K562 (cell line): ENCODE measurements around the gene GRIK1. TPM values are rescaled to one million over a fixed set of nuclear protein-coding genes. Genes with fewer than 3 reads are reported as not detected.

Experiments
- ARID1B ChIP-seq: fragments of 450-650 bp; IDR thresholded peaks from 2 replicates; pipeline ENCODE4 v1.6.1; 2016; ENCODE audit warnings: antibody characterized with exemption, mild to moderate bottlenecking, inconsistent platforms
- CBFA2T2 ChIP-seq: fragments of 450-650 bp; conservative IDR thresholded peaks from 2 replicates; pipeline ENCODE4 v1.6.1; 2017; ENCODE audit warnings: mild to moderate bottlenecking
- FOXA3 ChIP-seq, 2 experiments: fragments of 450-650 bp in 1 of 2; sonication (generic) in 1 of 2; formaldehyde crosslinking; IDR thresholded peaks in 1 of 2; conservative IDR thresholded peaks in 1 of 2; 2 replicates each; pipeline versions ENCODE4 v1.4.0 to v1.8.0; 2020 to 2022; ENCODE audit warnings: mild to moderate bottlenecking in 2 of 2, missing genetic modification reagents in 1 of 2
- KDM1A ChIP-seq, 2 experiments: fragments of 450-650 bp; IDR thresholded peaks; 2 replicates each; pipeline ENCODE4 v1.6.1; 2016; ENCODE audit warnings: mild to moderate bottlenecking in 2 of 2
- MAFG ChIP-seq: fragments of 450-650 bp; conservative IDR thresholded peaks from 2 replicates; pipeline ENCODE4 v1.6.1; 2016; ENCODE audit warnings: missing genetic modification characterization, missing compliant biosample characterization
- MAZ ChIP-seq, 2 experiments: fragments of 450-650 bp in 1 of 2; sonication (generic) in 1 of 2; formaldehyde crosslinking; IDR thresholded peaks in 1 of 2; conservative IDR thresholded peaks in 1 of 2; 2 replicates each; pipeline versions ENCODE4 v1.4.0 to v1.5.0; 2020; ENCODE audit warnings: mild to moderate bottlenecking in 1 of 2, missing genetic modification reagents in 1 of 2
- MEIS2 ChIP-seq: fragments of 450-650 bp; IDR thresholded peaks from 2 replicates; pipeline ENCODE4 v1.6.1; 2014; ENCODE audit warnings: mild to moderate bottlenecking; ENCODE audit not compliant: partially characterized antibody
- POLR2G ChIP-seq: fragments of 200-400 bp; formaldehyde crosslinking; IDR thresholded peaks from 2 replicates; pipeline ENCODE4 v1.6.1; 2017; ENCODE audit warnings: low read depth, mild to moderate bottlenecking, antibody characterized with exemption, low read length, moderate library complexity
- SPI1 ChIP-seq: IDR thresholded peaks from 2 replicates; pipeline ENCODE4 v1.6.1; 2011; ENCODE audit warnings: low read depth, low read length, control low read depth, borderline replicate concordance
- STAG1 ChIP-seq: sonication (generic); formaldehyde crosslinking; IDR thresholded peaks from 2 replicates; pipeline ENCODE4 v1.5.0; 2020; ENCODE audit warnings: missing genetic modification reagents, borderline replicate concordance
- WHSC1 ChIP-seq: IDR thresholded peaks from one replicate; pipeline ENCODE4 v1.6.1; 2012; ENCODE audit warnings: low read length, control low read depth, inconsistent platforms
- XRCC4 ChIP-seq: IDR thresholded peaks from one replicate; pipeline ENCODE4 v1.6.1; 2011; ENCODE audit not compliant: insufficient read depth, insufficient read length; ENCODE audit errors: extremely low read depth
- ZFX ChIP-seq: sonication (generic); formaldehyde crosslinking; IDR thresholded peaks from 2 replicates; pipeline ENCODE4 v1.8.0; 2022; ENCODE audit warnings: mild to moderate bottlenecking, missing genetic modification reagents, moderate library complexity
- ZKSCAN3 ChIP-seq: fragments of 250-450 bp; sonication (Bioruptor Pico); IDR thresholded peaks from 2 replicates; pipeline ENCODE4 v1.4.0; 2020
- ZNF263 ChIP-seq: sonication (generic); formaldehyde crosslinking; IDR thresholded peaks from 2 replicates; pipeline ENCODE4 v1.8.0; 2022; ENCODE audit warnings: mild to moderate bottlenecking, missing genetic modification reagents, borderline replicate concordance
- ZNF76 ChIP-seq: fragments of 250-450 bp; sonication (Bioruptor Pico); IDR thresholded peaks from 2 replicates; pipeline ENCODE4 v1.4.0; 2020; ENCODE audit warnings: mild to moderate bottlenecking, moderate library complexity, borderline replicate concordance
- polyA plus RNA-seq, 8 experiments: library from polyadenylated mRNA; depleted of rRNA in 4 of 8; stranded (reverse) in 5 of 8; unstranded in 3 of 8; fragments of >200 nt; fragmentation: Nextera tagmentation in 2 of 8; fragmentation: Illumina TruSeq in 1 of 8; extraction: Ambion mirVana in 2 of 8; extraction: Trizol in 1 of 8; gene quantifications; 2 replicates each; pipeline versions ENCODE4 v1.2.1 to v1.2.3, GENCODE V29; 2011 to 2014; ENCODE audit warnings: inconsistent platforms in 1 of 8, missing spikeins in 1 of 8
- total RNA-seq, 7 experiments: library from RNA; depleted of rRNA in 6 of 7; stranded (reverse); fragments of >200 nt in 6 of 7; fragmentation: Illumina TruSeq in 2 of 7; extraction: Trizol in 2 of 7; gene quantifications; 2 replicates each; pipeline versions ENCODE4 v1.2.1 to v1.2.3, GENCODE V29; 2011 to 2021; ENCODE audit warnings: low replicate concordance in 1 of 7
- TF ChIP-seq, protein P1 (sequence below): fragments of 250-450 bp; sonication (Bioruptor Pico); IDR thresholded peaks from 2 replicates; pipeline ENCODE4 v1.4.0; 2020; ENCODE audit warnings: mild to moderate bottlenecking, moderate library complexity, borderline replicate concordance
- TF ChIP-seq, protein P2 (sequence below), 3 experiments: IDR thresholded peaks in 2 of 3; conservative IDR thresholded peaks in 1 of 3; 2 replicates each; pipeline ENCODE4 v1.5.1; 2011 to 2012; ENCODE audit warnings: low read length in 3 of 3, mild to moderate bottlenecking in 3 of 3, control low read depth in 2 of 3, improper control_type of control experiment in 1 of 3, inconsistent platforms in 1 of 3, low read depth in 1 of 3, mixed read lengths in 1 of 3, moderate library complexity in 1 of 3; ENCODE audit not compliant: insufficient read depth in 2 of 3
- TF ChIP-seq, protein P3 (sequence below): fragments of 450-650 bp; IDR thresholded peaks from 2 replicates; pipeline ENCODE4 v1.6.1; 2016

Gene GRIK1
- total and polyA plus RNA-seq, 9 of the 15 experiments (the other 6 are each of a cell fraction or from before 2014, with no cell fraction given), result 0.17 to 2.8 (median 0.53) TPM

DNA sequence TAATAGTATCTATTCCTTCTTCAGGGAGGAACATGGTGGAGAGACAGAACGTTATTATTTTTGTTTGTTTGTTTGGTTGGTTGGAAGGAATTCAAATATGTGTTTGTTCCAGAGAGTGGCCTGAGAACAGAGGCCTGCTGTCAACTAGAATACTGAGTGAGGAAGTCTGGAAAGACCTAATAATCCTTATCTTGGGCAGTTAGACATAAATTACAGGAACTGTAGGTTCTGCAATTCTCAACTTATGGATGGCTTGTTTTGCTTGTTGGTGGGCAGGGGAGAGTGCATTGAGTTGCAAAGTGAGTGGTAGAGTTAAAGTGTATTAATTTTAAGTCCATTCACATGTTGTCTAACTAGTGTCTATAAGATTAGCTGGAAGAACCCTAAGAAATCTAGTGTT is 443.5 kb downstream of the GRIK1 start (continued):
- TF ChIP-seq, protein P1, sequence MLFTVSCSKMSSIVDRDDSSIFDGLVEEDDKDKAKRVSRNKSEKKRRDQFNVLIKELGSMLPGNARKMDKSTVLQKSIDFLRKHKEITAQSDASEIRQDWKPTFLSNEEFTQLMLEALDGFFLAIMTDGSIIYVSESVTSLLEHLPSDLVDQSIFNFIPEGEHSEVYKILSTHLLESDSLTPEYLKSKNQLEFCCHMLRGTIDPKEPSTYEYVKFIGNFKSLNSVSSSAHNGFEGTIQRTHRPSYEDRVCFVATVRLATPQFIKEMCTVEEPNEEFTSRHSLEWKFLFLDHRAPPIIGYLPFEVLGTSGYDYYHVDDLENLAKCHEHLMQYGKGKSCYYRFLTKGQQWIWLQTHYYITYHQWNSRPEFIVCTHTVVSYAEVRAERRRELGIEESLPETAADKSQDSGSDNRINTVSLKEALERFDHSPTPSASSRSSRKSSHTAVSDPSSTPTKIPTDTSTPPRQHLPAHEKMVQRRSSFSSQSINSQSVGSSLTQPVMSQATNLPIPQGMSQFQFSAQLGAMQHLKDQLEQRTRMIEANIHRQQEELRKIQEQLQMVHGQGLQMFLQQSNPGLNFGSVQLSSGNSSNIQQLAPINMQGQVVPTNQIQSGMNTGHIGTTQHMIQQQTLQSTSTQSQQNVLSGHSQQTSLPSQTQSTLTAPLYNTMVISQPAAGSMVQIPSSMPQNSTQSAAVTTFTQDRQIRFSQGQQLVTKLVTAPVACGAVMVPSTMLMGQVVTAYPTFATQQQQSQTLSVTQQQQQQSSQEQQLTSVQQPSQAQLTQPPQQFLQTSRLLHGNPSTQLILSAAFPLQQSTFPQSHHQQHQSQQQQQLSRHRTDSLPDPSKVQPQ (CRISPR knock-in tag), result no peak
- TF ChIP-seq, protein P2, sequence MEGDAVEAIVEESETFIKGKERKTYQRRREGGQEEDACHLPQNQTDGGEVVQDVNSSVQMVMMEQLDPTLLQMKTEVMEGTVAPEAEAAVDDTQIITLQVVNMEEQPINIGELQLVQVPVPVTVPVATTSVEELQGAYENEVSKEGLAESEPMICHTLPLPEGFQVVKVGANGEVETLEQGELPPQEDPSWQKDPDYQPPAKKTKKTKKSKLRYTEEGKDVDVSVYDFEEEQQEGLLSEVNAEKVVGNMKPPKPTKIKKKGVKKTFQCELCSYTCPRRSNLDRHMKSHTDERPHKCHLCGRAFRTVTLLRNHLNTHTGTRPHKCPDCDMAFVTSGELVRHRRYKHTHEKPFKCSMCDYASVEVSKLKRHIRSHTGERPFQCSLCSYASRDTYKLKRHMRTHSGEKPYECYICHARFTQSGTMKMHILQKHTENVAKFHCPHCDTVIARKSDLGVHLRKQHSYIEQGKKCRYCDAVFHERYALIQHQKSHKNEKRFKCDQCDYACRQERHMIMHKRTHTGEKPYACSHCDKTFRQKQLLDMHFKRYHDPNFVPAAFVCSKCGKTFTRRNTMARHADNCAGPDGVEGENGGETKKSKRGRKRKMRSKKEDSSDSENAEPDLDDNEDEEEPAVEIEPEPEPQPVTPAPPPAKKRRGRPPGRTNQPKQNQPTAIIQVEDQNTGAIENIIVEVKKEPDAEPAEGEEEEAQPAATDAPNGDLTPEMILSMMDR (IDR thresholded peaks at IDR 0.05 in 2 of 3, conservative IDR thresholded peaks at IDR 0.05 in 1 of 3; ENCODE audit: insufficient read depth in 2 of 3, low read depth in 1 of 3, low read length in 3 of 3), result no peak
- TF ChIP-seq CBFA2T2 (no peak), POLR2G (no peak), SPI1 (peak; percentile 68; the same call in 1 of the 2 replicates), FOXA3 (CRISPR knock-in tag; conservative IDR thresholded peaks at IDR 0.05 in 1 of 2, IDR thresholded peaks at IDR 0.05 in 1 of 2) (no peak), MAZ (CRISPR knock-in tag; conservative IDR thresholded peaks at IDR 0.05 in 1 of 2, IDR thresholded peaks at IDR 0.05 in 1 of 2) (no peak), ARID1B (0 out of 2 replicates have a peak, but pooled peaks have one; percentile 29), ZNF263 (CRISPR knock-in tag) (no peak), ZFX (CRISPR knock-in tag) (0 out of 2 replicates have a peak, but pooled peaks have one; percentile 10), XRCC4 (no peak), STAG1 (CRISPR knock-in tag) (no peak), ZNF76 (CRISPR knock-in tag) (no peak), KDM1A (IDR thresholded peaks at IDR 0.05) (no peak), MAFG (no peak), MEIS2 (peak; percentile 82), WHSC1 (no peak), ZKSCAN3 (CRISPR knock-in tag) (no peak)
- TF ChIP-seq, protein P3, sequence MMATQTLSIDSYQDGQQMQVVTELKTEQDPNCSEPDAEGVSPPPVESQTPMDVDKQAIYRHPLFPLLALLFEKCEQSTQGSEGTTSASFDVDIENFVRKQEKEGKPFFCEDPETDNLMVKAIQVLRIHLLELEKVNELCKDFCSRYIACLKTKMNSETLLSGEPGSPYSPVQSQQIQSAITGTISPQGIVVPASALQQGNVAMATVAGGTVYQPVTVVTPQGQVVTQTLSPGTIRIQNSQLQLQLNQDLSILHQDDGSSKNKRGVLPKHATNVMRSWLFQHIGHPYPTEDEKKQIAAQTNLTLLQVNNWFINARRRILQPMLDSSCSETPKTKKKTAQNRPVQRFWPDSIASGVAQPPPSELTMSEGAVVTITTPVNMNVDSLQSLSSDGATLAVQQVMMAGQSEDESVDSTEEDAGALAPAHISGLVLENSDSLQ, result peak; percentile 51; the same call in 1 of the 2 replicates
